ENCODE data around the gene NTRK2. TPM values are rescaled to one million over a fixed set of nuclear protein-coding genes. Genes with fewer than 3 reads are reported as not detected.

The NTRK2 gene
- total RNA-seq, 2 experiments from 2014 or later, result 0.17 to 0.25 TPM

GRCh38 chr9:84773022-84773421 is 103.5 kb downstream of the NTRK2 start:
- POLR2A ChIA-PET, result no interaction called here

DNA sequence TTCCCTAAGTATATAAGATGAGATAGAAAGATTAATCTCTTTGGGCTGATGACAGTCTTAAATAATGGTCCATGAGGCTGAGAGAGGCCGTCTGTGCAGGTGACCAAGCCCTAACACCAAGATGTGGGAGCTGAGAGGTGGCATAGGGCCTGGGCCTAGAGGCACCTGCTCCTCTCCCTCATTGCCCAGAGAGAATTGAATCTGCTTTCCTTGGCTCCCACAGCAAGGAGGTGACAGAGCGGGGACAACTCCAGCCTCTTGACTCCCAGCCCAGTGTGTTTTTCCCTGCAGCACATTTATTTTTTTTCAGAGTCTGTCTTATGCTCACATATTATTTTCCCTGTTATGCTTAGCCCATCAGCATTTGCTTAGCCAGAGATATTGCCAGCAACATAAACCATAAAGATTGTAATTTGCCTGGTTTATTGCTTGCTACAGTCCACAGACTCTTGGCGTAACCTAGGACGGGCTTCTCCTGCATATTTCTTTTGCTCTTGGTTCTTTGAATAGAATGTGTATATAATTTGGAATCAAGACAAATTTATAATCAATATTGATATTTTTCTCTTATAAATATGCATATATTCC is 105.6 kb downstream of the NTRK2 start:
- CTCF ChIA-PET, result no interaction called here
- POLR2A ChIA-PET, result no interaction called here

More at GRCh38 chr9:84773022-84773421, 103.5 kb downstream of the NTRK2 start:
- CTCF ChIA-PET, result no interaction called here

DNA sequence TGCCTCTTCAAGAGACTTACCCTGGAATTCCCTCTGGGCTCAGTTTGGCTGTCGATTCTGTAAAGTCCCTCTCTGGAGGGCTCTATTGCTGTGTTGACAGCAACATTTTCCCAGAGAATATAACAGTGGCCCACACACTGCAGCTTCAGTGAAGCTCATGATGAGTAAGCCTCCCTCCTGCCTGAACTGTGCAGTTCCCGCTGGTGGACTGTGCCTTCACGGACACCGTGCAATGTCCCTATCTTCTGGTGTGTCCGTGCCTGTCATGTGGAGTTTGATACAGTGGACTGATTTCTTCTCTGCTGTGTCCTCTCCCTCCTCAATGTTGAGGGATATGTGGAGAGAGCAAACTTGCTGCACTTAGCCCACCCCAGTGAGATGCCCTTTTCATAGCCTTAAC is 109.0 kb downstream of the NTRK2 start:
- CTCF ChIA-PET, result no interaction called here
- POLR2A ChIA-PET, result no interaction called here

DNA sequence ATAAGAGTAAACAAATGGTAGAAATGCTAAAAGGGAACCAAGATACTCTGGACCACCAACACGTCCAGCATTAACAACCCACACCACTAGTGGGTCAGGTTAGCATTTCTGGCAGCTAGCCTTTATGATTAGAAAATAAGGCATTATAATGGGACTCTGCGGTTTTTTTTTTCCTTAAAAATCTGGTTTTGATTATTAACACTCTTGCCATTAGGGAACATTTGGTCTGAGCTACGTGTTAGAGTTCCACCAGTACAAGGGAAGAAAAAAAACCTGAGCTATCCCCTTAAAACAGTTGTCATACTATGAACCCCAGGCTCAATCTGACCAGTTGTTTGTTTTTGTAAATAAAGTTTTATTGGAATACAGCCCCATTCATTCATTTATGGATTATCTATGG is 110.4 kb downstream of the NTRK2 start:
- CTCF ChIA-PET, result no interaction called here
- POLR2A ChIA-PET, result no interaction called here

- CTCF ChIA-PET, result interaction anchor here (1.2 kb wide), 1 partner anchor 63 kb away, joined by 3 read pairs; no protein-coding TSS in a partner anchor
- POLR2A ChIA-PET, result no interaction called here
Observed at GRCh38 chr9:84780385-84780784, 110.9 kb downstream of the NTRK2 start.

DNA sequence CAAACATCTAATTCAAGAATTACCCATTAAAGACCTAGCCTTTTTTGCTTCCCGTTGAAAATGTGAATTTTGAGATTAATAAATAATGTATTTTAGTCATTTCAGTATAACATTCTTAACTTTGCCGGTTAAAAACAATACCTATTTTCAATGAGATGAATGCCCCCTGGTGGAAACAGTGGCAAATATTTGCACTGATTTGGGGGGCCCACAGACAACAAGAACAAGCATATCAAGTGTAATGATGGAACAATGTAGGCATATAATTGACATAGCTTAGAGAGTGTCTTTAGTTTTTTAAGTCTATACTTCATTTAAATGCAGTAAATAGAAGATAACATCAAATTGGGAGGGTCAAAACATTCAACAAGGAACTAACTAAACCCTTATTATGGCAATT is 111.9 kb downstream of the NTRK2 start:
- POLR2A ChIA-PET, result no interaction called here
- CTCF ChIA-PET, result interaction anchor here (1.2 kb wide), 2 partner anchors 14 to 64 kb away, joined by 3 read pairs; no protein-coding TSS in a partner anchor

- POLR2A ChIA-PET, result no interaction called here
- CTCF ChIA-PET, result interaction anchor here (1.2 kb wide), 1 partner anchor 14 kb away, joined by 3 read pairs; no protein-coding TSS in a partner anchor
Observed at GRCh38 chr9:84781931-84782866, 112.7 kb downstream of the NTRK2 start.

GRCh38 chr9:84785792-84786547 is 116.4 kb downstream of the NTRK2 start:
- ChIA-PET POLR2A (no interaction called here), CTCF (no interaction called here)

- POLR2A ChIA-PET, result no interaction called here
Observed at GRCh38 chr9:84788803-84789462, 119.4 kb downstream of the NTRK2 start.

GRCh38 chr9:84789463-84789830 is 119.9 kb downstream of the NTRK2 start:
- ChIA-PET POLR2A (no interaction called here), CTCF (no interaction called here)

More at GRCh38 chr9:84788803-84789462, 119.4 kb downstream of the NTRK2 start:
- CTCF ChIA-PET, result no interaction called here

GRCh38 chr9:84791643-84792042 is 122.1 kb downstream of the NTRK2 start:
- ChIA-PET CTCF (no interaction called here), POLR2A (no interaction called here)

GRCh38 chr9:84793251-84793650 is 123.7 kb downstream of the NTRK2 start:
- CTCF ChIA-PET, result no interaction called here
- POLR2A ChIA-PET, result no interaction called here

DNA sequence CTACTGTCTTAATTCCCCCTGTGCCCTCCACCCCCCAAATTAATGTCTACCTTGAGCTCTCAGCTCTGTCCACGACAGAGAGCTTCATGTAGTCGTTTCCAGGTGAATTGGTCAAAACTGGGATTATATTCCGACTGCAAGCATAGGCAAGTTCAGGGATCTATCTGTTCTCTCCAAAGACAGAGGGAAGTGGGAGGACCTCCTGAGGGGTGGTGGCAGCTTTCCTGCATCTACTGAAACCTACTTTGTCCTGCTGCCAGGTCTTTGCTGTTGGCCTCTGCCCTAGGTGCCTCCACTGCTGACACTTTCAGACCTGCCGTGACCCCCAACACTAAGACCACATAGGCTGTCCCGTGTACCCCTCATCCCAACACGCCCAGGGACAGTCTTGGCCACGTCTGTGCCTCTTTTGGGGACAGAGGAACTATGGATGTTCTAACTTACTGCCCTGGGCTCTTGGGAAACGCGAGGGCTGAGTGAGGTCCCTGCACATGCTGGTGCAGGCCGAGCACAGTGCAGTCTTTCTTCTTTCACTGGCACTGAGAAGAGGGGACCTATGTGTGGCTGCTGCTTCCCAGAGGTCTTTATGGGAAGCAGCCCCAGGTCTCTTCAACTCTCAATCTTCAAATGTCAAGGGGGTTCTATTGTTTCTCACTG is 125.6 kb downstream of the NTRK2 start:
- POLR2A ChIA-PET, result no interaction called here
- CTCF ChIA-PET, result no interaction called here

DNA sequence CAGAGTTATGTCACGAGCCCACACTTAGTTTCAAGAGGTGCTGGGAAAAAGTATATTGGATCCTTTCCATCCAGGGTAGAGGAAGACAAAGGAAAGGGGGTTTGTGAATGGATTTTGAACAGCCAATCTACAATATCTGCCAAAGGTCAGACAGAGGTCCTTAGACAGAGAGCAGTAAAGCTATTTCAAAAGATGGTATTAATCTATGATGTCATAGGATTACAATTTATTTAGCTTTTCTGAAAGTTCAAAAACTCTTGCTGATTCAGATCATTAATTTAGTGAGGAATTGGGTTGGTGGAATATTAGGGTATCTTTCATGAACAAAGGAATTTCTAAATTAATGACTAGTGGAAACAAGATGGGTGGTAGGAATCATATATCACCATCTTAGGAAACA is 126.9 kb downstream of the NTRK2 start:
- POLR2A ChIA-PET, result no interaction called here
- CTCF ChIA-PET, result no interaction called here

DNA sequence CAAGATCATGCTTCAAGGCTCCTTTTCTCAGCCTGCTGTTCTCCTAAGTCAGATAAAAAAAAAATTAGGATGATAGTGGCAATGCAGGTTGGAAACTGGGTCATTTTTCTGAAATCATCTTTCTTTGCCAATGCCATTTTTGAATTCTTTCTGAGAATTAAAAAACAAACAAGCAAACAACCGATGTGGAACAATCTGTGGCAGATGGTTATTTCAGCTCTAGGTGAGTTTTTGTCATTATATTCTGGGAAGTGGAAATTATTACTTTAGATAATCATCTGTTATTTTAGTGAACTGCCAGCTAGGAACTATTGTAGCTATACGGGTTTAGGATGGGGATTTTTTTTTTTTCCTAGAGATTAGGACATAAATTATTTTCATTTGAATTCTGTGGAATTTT is 129.7 kb downstream of the NTRK2 start:
- ChIA-PET CTCF (no interaction called here), POLR2A (no interaction called here)

DNA sequence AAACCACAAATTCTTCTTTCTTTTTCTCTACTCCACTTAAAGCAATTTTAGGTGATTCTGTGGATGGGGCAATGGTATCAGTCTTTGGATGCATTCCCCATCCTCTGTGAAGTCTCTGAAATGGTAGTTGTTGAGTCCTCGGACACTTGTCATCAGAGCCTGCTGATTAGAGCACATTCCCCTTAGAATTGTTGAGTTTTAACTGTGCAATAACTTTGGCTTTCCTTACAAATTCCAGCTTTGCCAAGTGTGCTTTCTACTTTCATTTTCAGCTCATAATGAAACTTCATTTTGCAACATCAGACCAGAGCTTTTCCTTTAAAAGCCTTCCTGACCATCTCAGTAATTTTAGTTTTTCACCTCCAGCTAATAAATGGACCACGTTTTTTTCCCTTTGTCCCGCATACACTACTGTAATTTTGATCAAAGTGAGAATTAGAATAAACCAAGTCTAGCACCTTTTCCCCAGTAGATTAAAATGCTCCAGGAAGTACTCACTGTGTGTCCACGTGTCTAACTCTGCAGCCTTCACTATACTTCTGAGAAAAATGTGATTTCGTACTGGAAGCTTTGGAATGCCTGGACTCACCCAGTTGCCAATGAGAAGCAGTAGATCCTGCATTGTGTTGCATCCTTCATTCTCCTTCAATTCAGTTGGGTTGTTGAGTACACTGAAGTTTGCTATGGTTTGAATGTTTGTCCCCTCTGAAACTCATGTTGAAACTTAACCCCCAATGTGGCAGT is 135.6 kb downstream of the NTRK2 start:
- ChIA-PET CTCF (no interaction called here), POLR2A (no interaction called here)

DNA sequence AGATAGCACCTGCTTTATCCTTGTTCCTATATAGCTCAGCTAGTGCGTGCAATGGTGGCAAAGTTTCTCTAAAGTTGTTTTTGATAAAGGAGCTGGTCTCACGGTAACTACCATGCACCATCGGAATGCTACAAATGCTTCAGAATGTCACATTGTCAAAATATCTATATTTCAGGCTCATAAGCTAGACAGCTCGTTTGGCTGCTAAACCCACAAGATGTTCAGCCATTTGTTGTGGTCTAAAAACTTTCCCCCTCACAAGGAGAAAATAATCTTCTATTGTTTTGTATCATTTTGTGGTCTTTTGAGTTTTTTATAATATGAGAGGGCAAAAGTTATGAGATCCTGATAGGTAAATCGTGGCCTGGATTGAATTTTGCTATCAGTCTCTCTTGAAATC is 137.9 kb downstream of the NTRK2 start:
- CTCF ChIA-PET, result no interaction called here
- POLR2A ChIA-PET, result no interaction called here

DNA sequence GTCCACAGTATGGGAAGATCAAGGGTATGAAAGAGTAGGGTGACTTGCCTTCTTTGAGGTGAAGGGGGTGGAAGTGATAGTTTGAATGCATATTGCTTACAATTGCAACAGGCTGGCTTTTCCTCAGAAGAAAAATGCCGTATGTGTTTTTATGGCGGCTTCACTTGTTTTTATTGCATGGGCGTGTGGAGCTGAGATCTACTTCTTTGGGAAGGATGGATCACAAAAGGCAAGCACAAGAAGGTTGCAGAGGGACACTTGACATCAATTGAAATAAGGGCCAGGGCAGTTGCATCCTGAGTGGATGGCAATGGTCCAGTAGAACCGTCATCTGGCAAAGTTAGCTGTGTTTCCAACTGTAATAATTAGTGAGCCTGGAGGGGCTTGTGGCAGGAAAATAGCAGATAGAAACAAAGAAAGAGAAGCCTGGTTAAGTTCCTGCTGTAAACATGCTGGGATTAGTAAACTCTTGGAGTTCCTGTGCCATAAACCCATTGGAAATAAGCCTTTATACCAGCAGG is 138.4 kb downstream of the NTRK2 start:
- POLR2A ChIA-PET, result no interaction called here
- CTCF ChIA-PET, result no interaction called here

DNA sequence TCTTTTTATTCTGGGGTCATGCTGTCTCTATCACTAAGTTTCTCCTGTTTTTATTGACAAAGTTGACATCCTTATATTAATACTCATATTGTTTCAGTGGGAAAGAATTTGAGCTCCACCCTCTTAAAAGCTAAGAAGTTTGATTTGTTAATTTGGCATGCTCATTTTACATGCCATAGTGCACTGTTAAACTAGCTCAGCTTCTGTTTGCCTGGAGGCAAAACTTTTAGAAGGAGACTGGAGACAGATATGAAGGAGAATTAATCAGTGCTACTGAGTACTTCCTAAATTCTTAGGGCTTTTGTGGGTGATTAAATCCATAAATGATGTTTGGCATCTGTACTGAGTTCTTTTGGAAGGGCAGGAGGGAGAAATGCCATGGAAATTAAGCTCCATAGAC is 138.9 kb downstream of the NTRK2 start:
- POLR2A ChIA-PET, result no interaction called here
- CTCF ChIA-PET, result no interaction called here
